Fibroblast of lung (primary cell): ENCODE results near the gene FASTK.

Experiments used
- EZH2 ChIP-seq: IDR thresholded peaks from 2 replicates; pipeline ENCODE4 v1.5.1; 2012; ENCODE audit warnings: low read length, control low read depth, mild to moderate bottlenecking; ENCODE audit errors: missing control alignments
- TF ChIP-seq, protein P1 (sequence below), 2 donors: IDR thresholded peaks in 1 of 2; conservative IDR thresholded peaks in 1 of 2; 1 replicate in 1 of 2; 2 replicates in 1 of 2; pipeline ENCODE4 v1.5.1; 2011 to 2012; ENCODE audit warnings: low read length in 2 of 2, control low read depth in 1 of 2, inconsistent platforms in 1 of 2, low read depth in 1 of 2, mild to moderate bottlenecking in 1 of 2

DNA sequence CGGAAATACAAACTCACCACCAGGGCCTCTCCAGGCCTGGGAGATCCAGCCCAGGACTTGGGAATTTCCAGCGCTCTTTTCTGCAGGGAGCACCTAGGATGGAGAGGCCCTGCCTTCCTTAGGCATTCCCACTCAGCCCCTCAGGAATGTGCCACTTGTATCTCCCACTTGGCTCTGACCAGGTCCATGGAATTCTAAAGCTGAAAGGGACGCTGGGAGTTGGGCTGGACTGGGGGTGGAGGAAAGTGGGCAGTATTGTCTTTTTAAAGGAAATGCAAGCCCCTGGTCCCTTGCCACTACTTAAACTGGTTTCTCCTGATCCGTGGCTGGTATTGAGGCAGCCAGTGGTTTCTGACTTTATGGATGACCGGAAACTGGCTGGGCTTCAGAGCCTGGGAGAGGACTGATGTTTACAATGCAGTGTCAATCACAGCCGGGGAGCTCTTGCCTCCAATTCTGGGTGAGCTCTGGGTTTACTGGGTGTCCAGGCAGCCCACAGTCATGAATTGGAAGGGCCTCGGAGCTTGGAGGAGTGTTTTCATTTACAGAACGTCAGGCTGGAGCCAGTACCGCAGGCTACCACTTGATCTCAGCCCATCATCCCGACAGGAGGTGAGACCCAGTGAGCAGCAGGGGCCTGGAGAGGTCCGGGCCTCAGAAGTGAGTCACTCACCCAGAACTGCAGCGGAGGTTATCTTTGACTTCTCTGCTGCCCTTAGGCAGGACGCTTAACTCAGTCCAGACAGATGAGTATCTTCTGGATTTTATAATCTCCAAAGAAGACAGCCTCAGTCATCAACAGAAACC is 32.9 kb upstream of the FASTK start:
- TF ChIP-seq, protein P1, sequence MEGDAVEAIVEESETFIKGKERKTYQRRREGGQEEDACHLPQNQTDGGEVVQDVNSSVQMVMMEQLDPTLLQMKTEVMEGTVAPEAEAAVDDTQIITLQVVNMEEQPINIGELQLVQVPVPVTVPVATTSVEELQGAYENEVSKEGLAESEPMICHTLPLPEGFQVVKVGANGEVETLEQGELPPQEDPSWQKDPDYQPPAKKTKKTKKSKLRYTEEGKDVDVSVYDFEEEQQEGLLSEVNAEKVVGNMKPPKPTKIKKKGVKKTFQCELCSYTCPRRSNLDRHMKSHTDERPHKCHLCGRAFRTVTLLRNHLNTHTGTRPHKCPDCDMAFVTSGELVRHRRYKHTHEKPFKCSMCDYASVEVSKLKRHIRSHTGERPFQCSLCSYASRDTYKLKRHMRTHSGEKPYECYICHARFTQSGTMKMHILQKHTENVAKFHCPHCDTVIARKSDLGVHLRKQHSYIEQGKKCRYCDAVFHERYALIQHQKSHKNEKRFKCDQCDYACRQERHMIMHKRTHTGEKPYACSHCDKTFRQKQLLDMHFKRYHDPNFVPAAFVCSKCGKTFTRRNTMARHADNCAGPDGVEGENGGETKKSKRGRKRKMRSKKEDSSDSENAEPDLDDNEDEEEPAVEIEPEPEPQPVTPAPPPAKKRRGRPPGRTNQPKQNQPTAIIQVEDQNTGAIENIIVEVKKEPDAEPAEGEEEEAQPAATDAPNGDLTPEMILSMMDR (conservative IDR thresholded peaks at IDR 0.05 in 1 of 2, IDR thresholded peaks at IDR 0.05 in 1 of 2; ENCODE audit: low read depth in 1 of 2, low read length in 2 of 2), result no peak
- TF ChIP-seq EZH2, result no peak
